Ishikawa (cell line): ENCODE results near the gene CLRN3.

Experiments used
- CEBPB ChIP-seq: IDR thresholded peaks from 2 replicates; pipeline ENCODE4 v1.6.1; 2012
- CREB1 ChIP-seq: IDR thresholded peaks from 2 replicates; pipeline ENCODE4 v1.6.1; 2012; ENCODE audit warnings: low read depth
- EGR1 ChIP-seq: IDR thresholded peaks from 2 replicates; pipeline ENCODE4 v1.6.1; 2012
- EP300 ChIP-seq: IDR thresholded peaks from 2 replicates; pipeline ENCODE4 v1.6.1; 2012; ENCODE audit warnings: borderline replicate concordance
- FOXM1 ChIP-seq: IDR thresholded peaks from 2 replicates; pipeline ENCODE4 v1.6.1; 2012; ENCODE audit warnings: low read depth, borderline replicate concordance
- MAX ChIP-seq: IDR thresholded peaks from 2 replicates; pipeline ENCODE4 v1.6.1; 2012
- NFIC ChIP-seq: IDR thresholded peaks from 2 replicates; pipeline ENCODE4 v1.6.1; 2012
- RAD21 ChIP-seq: IDR thresholded peaks from 2 replicates; pipeline ENCODE4 v1.6.1; 2012; ENCODE audit warnings: low read depth
- REST ChIP-seq: IDR thresholded peaks from 2 replicates; pipeline ENCODE4 v1.6.1; 2012; ENCODE audit warnings: low read depth, mild to moderate bottlenecking
- TAF1 ChIP-seq: IDR thresholded peaks from 2 replicates; pipeline ENCODE4 v1.6.1; 2012; ENCODE audit warnings: low read depth, mild to moderate bottlenecking
- TCF12 ChIP-seq: IDR thresholded peaks from 2 replicates; pipeline ENCODE4 v1.6.1; 2012; ENCODE audit warnings: low read depth
- TEAD4 ChIP-seq: IDR thresholded peaks from 2 replicates; pipeline ENCODE4 v1.6.1; 2012
- USF1 ChIP-seq: IDR thresholded peaks from 2 replicates; pipeline ENCODE4 v1.6.1; 2012
- YY1 ChIP-seq: IDR thresholded peaks from 2 replicates; pipeline ENCODE4 v1.6.1; 2012; ENCODE audit warnings: low read depth
- ZBTB7A ChIP-seq: IDR thresholded peaks from 2 replicates; pipeline ENCODE4 v1.6.1; 2012; ENCODE audit warnings: low read depth

The CLRN3 gene

DNA sequence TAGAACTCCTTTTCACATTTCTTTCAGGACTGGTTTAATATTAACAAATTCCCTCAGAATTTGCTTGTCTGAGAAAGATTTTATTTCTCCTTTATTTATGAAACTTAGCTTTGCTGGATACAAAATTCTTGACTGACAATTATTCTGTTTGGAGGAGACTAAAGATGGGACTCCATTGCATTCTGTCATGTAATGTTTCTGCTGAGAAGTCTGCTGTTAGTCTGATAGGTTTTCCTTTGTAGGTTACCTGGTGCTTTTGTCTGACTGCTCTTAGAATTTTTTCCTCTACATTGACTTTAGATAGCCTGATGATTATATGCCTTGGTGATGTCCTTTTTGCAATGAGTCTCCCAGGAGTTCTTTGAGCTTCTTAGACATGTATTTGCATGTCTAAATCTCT lies 23.4 kb downstream of the CLRN3 start:
- TF ChIP-seq MAX (no peak), REST (no peak), ZBTB7A (no peak), CEBPB (no peak), TEAD4 (no peak), YY1 (no peak), USF1 (no peak), EP300 (no peak), TCF12 (no peak), RAD21 (no peak), CREB1 (no peak), EGR1 (no peak), TAF1 (no peak), NFIC (no peak), FOXM1 (no peak)

- TF ChIP-seq REST, result no peak
- TF ChIP-seq YY1, result no peak
- no peak for TF ChIP-seq EGR1
- TF ChIP-seq TEAD4, result no peak
- no peak for TF ChIP-seq CEBPB
- no peak for TF ChIP-seq NFIC
Observed at GRCh38 chr10:127867805-127868204, 24.9 kb downstream of the CLRN3 start.

GRCh38 chr10:127866276-127867013 lies 26.3 kb downstream of the CLRN3 start:
- TF ChIP-seq ZBTB7A (no peak), USF1 (no peak), TAF1 (no peak), NFIC (no peak), EP300 (no peak), TCF12 (no peak), TEAD4 (no peak), RAD21 (no peak), EGR1 (no peak)

- TF ChIP-seq CREB1 (no peak), TEAD4 (no peak), NFIC (no peak), ZBTB7A (no peak)
Observed at GRCh38 chr10:127863231-127863825, 29.4 kb downstream of the CLRN3 start.

- TF ChIP-seq TEAD4 (no peak), NFIC (no peak), TCF12 (no peak), EGR1 (no peak), CREB1 (no peak), TAF1 (no peak), MAX (no peak), EP300 (no peak), ZBTB7A (no peak), FOXM1 (no peak), USF1 (no peak)
Observed at GRCh38 chr10:127860592-127860991, 32.1 kb downstream of the CLRN3 start.

DNA sequence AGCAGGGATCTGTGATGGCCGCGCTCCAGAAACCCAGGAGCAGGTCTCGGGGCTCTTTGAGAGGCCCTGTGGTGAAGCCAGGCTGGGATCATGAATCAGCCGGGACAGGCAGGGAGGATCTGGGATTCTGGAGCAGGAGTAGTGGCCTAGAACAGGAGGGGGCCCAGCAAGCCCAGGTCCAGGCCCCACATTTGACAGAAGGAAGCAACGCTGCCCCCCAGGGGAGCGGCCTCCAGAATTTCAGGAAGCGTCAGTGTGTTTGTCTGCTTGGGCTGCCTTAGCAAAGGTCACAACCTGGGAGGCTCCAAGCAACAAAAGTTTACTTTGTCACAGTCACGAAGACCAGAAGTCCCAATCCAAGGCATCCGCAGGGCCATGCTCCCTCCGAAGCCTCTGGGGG lies 36.8 kb downstream of the CLRN3 start:
- TF ChIP-seq TCF12 (no peak), TEAD4 (no peak), CREB1 (no peak), TAF1 (no peak), CEBPB (no peak), RAD21 (no peak), REST (no peak), NFIC (no peak), YY1 (no peak), EP300 (no peak), ZBTB7A (no peak), USF1 (no peak), EGR1 (no peak), FOXM1 (no peak), MAX (no peak)
